Mesothelial cell of epicardium (in vitro differentiated cells): ENCODE measurements around the gene COQ8B. TPM values are rescaled to one million over a fixed set of nuclear protein-coding genes. Genes with fewer than 3 reads are reported as not detected.
"Not testable (repeated sequence)": the region's sequence is repeated elsewhere in the genome, so short reads cannot be mapped to it uniquely, and the experiment has no call there.

Source experiments
- DNase-seq, 2 experiments: peaks; one replicate each; pipeline ENCODE4 v3.0.0; 2021; ENCODE audit warnings: low spot score in 2 of 2; ENCODE audit not compliant: unreplicated experiment in 2 of 2
- H3K27ac Mint-ChIP-seq: 2 replicates; pipeline ENCODE4 v1.8.0; 2021; ENCODE audit warnings: mixed read lengths
- H3K27me3 Mint-ChIP-seq: 2 replicates; pipeline ENCODE4 v1.8.0; 2021; ENCODE audit warnings: low read depth, mixed read lengths
- H3K36me3 Mint-ChIP-seq: 2 replicates; pipeline ENCODE4 v1.8.0; 2021; ENCODE audit warnings: mixed read lengths
- H3K4me1 Mint-ChIP-seq: 2 replicates; pipeline ENCODE4 v1.8.0; 2021; ENCODE audit warnings: mixed read lengths
- H3K4me3 Mint-ChIP-seq: 2 replicates; pipeline ENCODE4 v1.8.0; 2021; ENCODE audit warnings: mild to moderate bottlenecking, moderate library complexity, mixed read lengths
- H3K9me3 Mint-ChIP-seq: 2 replicates; pipeline ENCODE4 v1.8.0; 2021; ENCODE audit warnings: mixed read lengths
- CTCF ChIP-seq: fragments of 200-600 bp; sonication (generic); IDR thresholded peaks from one replicate; pipeline ENCODE4 v1.5.0; 2021; ENCODE audit warnings: antibody characterized with exemption; ENCODE audit not compliant: unreplicated experiment
- total RNA-seq: library from RNA; stranded (reverse); gene quantifications from 3 replicates; pipeline ENCODE4 v1.2.1, GENCODE V29; 2021

COQ8B gene
- total RNA-seq = 45.9 to 58.3 TPM (median 54.8 TPM) in 3 replicates

GRCh38 chr19:40716482-40717324 lies at the start of gene COQ8B, which contains the start of gene ITPKC:
Gene COQ8B, minus strand, starts transcription at chr19:40716886. Its CDS starts 2,254 bp downstream, at chr19:40714632.
Gene ITPKC, plus strand, starts transcription at chr19:40717112. Its CDS starts 24 bp downstream, at chr19:40717136.
- no peaks in the 10 kb centered on the region for H3K9me3 Mint-ChIP-seq
- H3K36me3 Mint-ChIP-seq = peaks cover 7% of the 10 kb centered on the region
- peak within 1 kb of the TSS; percentile 97 for H3K4me3 Mint-ChIP-seq
- no peaks in the 10 kb centered on the region for H3K27me3 Mint-ChIP-seq
- H3K27ac Mint-ChIP-seq = peak within 1 kb of the TSS; percentile 100
- TF ChIP-seq CTCF = no peak
- peaks cover 46% of the 10 kb centered on the region for H3K4me1 Mint-ChIP-seq
- DNase-seq = peak; percentile 100

GRCh38 chr19:40766385-40766784 lies 49.7 kb upstream of the COQ8B start:
- not testable (repeated sequence) for H3K27ac Mint-ChIP-seq, H3K27me3 Mint-ChIP-seq, H3K9me3 Mint-ChIP-seq, DNase-seq, H3K4me3 Mint-ChIP-seq, H3K4me1 Mint-ChIP-seq
- H3K36me3 Mint-ChIP-seq = peaks cover 47% of the 10 kb centered on the region

- H3K9me3 Mint-ChIP-seq = no peaks in the 10 kb centered on the region
- peaks cover 53% of the 10 kb centered on the region for H3K36me3 Mint-ChIP-seq
- H3K4me1 Mint-ChIP-seq = no peaks in the 10 kb centered on the region
- H3K4me3 Mint-ChIP-seq = no peak overlapping the region
- H3K27me3 Mint-ChIP-seq = no peaks in the 10 kb centered on the region
- no peak for TF ChIP-seq CTCF
- no peak for DNase-seq
- no peak overlapping the region for H3K27ac Mint-ChIP-seq
These were observed 47.3 kb upstream of the COQ8B start for GRCh38 chr19:40763963-40764362.

- H3K4me1 Mint-ChIP-seq = no peaks in the 10 kb centered on the region
- TF ChIP-seq CTCF = no peak
- no peaks in the 10 kb centered on the region for H3K9me3 Mint-ChIP-seq
- H3K36me3 Mint-ChIP-seq = peaks cover 54% of the 10 kb centered on the region
- H3K4me3 Mint-ChIP-seq = no peak overlapping the region
- no peak overlapping the region for H3K27ac Mint-ChIP-seq
- no peak for DNase-seq
- H3K27me3 Mint-ChIP-seq = no peaks in the 10 kb centered on the region
These were observed 46.8 kb upstream of the COQ8B start for GRCh38 chr19:40763526-40763925.

- no peak for TF ChIP-seq CTCF
- Mint-ChIP-seq H3K9me3 (no peaks in the 10 kb centered on the region), H3K4me1 (no peaks in the 10 kb centered on the region), H3K27me3 (no peaks in the 10 kb centered on the region), H3K4me3 (no peak overlapping the region), H3K27ac (no peak overlapping the region), H3K36me3 (peaks cover 58% of the 10 kb centered on the region)
- DNase-seq = no peak
These were observed 46.2 kb upstream of the COQ8B start for GRCh38 chr19:40762754-40763470.

- no peak overlapping the region for H3K4me3 Mint-ChIP-seq
- H3K36me3 Mint-ChIP-seq = peaks cover 57% of the 10 kb centered on the region
- H3K4me1 Mint-ChIP-seq = peaks cover 9% of the 10 kb centered on the region
- DNase-seq = no peak
- H3K27me3 Mint-ChIP-seq = no peaks in the 10 kb centered on the region
- no peaks in the 10 kb centered on the region for H3K9me3 Mint-ChIP-seq
- no peak overlapping the region for H3K27ac Mint-ChIP-seq
- no peak for TF ChIP-seq CTCF
These were observed 42.7 kb upstream of the COQ8B start for GRCh38 chr19:40759352-40759751.
